Cortex of kidney (tissue), 1 donor: Measurements from ENCODE around the gene PTGR3.

ENCODE experiments used
- DNase-seq: peaks from one replicate; lab custom pipeline; 2025; lab: John Stamatoyannopoulos, UW

The PTGR3 gene

DNA sequence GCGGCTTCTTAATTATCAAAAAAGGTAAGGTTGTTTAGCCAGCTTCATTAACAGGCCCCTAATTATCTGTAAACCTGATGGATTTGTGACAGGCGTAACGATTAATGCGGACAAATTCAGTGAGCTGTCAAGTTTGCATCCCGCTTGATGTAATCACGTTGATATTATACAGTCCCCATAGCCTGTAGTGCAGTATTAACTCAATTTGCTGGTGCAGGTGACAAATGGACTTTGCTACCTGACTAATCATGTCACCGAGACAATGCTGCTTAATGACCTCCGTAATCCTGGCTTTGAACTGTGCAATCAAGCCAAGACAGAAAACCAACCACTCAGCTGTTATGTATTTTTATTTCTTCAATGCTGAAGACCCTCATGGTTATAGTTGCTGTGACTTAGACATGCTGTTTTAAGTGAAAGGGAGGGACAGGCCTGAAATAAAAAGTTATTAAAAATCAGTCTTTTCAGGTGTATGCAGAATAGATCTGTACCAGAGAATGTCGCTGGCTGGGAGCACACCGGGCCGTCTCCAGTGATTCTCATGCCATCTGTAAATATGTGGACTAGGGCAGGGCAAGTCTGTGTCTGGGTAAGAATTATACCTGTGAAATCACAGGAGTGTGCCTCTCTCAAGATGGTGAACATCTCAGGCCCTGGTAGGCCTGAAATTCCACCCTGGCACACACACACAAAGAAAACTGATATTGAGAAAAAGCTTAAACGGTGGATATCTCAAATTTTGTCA is 6.0 kb upstream of the PTGR3 start:
- DNase-seq, result no peak

GRCh38 chr18:75214332-75214690 is 5.4 kb upstream of the PTGR3 start:
- no peak for DNase-seq

- DNase-seq, result no peak
These were observed 4.8 kb upstream of the PTGR3 start for GRCh38 chr18:75213611-75214331.

GRCh38 chr18:75212751-75213090 is 3.8 kb upstream of the PTGR3 start:
- no peak for DNase-seq

DNA sequence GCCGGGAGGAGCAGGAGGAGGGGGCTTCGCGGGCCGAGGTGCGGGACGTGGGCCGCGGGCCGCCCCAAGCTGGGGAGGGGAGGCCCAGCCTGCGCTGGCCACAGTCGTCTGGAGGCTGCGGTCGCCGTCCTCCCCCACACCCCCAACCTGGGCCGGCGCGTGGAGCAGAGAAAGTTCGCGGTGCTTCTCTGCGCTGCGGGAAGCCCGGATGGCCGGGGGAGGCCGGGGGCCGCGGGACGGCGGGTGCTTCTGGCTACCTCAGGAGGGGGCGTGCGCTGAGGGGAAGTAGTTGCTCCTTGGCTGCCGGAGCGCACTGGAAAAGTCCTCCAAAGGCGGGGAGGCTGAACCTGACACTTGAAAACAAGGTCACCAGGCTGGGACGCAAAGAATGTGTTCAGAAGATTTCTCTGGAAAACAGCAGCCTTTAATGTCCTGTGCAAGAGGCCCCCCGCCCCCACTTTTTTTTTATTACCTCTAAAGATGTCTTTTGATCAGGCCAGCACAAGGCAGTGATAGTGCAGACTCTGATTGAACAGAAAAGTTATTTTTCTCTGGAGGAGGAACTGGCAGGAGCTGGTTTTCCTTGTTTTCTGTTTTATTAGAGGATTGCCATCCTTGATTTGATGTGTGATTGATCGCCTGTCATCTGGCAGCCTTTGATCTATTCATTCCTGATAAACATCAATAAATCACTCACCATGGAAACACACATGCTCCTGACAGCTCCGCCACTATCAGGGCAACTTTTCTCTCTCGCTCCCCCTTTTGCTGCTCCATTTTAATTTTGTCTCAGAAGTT is 3.2 kb upstream of the PTGR3 start:
- DNase-seq, result no peak

GRCh38 chr18:75211626-75211952 is 2.6 kb upstream of the PTGR3 start:
- no peak for DNase-seq

- no peak for DNase-seq
These were observed 2.2 kb upstream of the PTGR3 start for GRCh38 chr18:75211002-75211621.

DNA sequence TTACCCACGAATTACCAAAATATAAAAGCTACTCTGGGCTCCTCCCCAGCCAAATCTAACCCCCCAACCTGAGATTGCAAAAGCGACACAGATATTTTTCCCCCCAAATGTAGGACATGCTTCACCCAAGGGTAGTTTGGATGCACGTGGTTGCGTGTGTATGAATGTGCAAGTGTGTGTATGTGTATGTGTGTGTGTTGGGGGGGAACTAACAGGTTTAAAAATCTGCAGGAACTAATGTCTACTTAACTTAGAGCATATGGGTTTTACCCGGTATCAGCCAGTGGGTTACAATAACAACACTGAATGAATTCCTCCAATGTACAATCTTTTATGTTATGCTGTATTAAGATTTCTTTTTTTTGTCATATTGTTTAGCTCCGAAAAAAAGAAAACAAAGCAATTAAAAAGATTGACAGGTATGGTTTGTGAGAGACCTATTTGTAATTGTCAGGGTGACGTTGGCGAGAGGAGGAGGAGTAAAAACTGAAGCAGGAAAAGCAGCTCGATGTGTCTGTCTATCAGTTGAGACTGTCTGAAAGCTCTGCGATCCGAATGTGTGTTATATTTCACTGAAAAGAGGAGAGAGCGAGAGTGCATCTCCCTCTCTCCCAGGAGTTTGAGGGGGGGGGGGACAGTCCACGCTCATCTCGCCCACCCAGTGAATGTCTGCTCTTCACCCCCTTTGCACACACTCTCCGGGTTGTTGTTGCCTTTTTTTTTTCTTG is 1.5 kb upstream of the PTGR3 start, which contains the start of gene TSHZ1:
TSHZ1 (plus strand) TSS at position 524 of the 728 bp plus-strand sequence. CDS start 1,080 bp downstream, outside the sequence.
- no peak for DNase-seq

DNA sequence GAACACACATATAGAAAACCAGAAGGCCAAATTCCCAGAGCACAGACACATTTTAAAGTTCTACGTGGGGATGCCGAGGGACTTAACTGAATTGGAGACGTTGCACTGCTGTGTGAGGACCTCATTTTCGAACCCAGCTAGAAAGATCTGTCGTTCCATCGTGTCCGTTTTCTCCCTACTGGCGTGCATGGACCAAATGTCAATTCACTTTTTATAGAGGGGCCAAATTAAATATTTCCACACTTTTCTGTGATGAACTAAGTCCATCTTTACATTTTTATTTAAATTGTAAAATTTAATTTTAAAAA is 966 bp upstream of the PTGR3 start:
- DNase-seq, result no peak

- DNase-seq, result no peak
These were observed 157 bp downstream of the PTGR3 start for GRCh38 chr18:75208836-75209128.

- no peak for DNase-seq
These were observed 644 bp downstream of the PTGR3 start for GRCh38 chr18:75208155-75208835.

- DNase-seq, result no peak
These were observed 1.4 kb downstream of the PTGR3 start for GRCh38 chr18:75207310-75208154.

DNA sequence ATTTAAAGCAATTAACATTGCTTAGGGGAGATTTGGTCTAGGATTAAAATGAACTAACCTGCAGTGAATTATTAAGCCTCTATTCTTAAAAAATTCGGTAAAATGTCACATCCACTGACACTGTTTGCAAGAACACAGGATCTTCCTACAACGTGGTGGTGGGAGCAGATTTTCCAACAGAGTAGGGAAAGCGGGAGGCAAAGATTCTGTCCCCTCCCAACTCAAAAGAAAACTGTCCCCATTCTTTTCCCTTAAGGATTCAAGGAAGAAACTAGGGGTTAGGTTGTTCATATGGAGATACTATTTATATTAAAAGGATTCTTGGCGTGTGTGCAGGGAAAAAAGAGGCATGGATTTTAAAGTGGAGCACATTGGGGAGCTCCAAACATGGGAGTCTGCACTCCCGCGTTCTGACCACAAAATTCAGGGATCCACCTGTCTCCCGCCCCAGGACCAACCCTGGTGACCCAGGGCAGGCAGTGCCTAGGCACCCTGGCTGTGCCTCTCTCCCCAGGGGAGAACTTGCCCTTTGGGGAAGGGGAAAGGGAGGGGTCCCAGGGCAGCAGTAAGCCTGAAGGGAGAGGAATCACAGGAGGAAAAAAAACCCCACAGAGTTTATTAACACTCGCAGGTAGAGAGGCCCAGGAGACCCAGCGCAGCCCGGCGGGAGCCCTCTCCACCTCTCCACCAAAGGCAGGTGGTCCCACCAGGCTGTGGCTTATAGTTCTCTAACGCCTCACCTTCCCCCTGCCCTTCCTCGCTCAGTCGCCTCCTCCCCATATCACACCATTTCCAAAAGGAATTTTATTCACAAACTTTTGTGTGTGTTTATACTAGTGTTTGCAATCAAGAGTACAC is 2.3 kb downstream of the PTGR3 start:
- no peak for DNase-seq

DNA sequence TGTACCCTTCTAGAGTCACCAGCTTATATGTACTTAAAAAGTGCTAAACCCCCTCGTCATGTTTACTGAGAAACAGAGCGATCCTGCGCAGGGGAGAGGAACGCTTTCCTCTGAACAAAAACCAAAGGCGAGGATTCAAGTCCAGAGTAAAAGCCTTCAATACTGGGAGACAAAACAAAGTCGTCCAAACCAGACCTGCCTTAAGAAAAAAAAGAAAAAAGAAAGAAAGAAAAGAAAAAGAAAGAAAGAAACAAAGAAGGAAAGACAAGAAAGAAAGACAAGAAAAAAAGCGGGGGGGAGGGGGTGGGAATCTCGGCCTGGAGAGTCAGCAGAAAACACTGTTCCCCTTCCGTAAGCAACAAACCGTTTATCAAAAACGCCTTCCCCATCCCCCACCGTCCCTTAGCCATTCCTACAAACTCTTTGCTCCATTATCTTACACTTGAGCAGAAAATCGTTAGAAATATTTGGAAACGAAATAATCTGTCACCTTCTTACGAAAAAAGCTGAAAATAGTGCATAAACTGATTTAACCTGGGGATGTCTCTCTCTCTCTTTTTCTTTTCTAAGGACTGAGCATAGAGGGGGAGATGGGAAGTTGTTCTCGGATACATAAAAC is 3.3 kb downstream of the PTGR3 start:
- no peak for DNase-seq

- DNase-seq, result no peak
These were observed 4.0 kb downstream of the PTGR3 start for GRCh38 chr18:75204732-75205513.

GRCh38 chr18:75204269-75204731 is 4.6 kb downstream of the PTGR3 start:
- no peak for DNase-seq

- no peak for DNase-seq
These were observed 5.3 kb downstream of the PTGR3 start for GRCh38 chr18:75203416-75204268.
